Upper lobe of right lung (tissue), 1 donor: Measurements from ENCODE around the gene ZBTB44. TPM values are rescaled to one million over a fixed set of nuclear protein-coding genes. Genes with fewer than 3 reads are reported as not detected.
"Not testable (repeated sequence)": the region's sequence is repeated elsewhere in the genome, so short reads cannot be mapped to it uniquely, and the experiment has no call there.

ENCODE experiments used
- ATAC-seq: fragments of 200-7000 bp; cut with Tn5 transposase; one replicate; pipeline ENCODE4 v1.9.1; 2020; ENCODE audit warnings: mild to moderate bottlenecking, moderate library complexity
- DNase-seq: peaks from one replicate; pipeline ENCODE4 v3.0.0-alpha.2; 2020
- H3K27ac ChIP-seq: fragments of 200-600 bp; one replicate; pipeline ENCODE4 v1.8.0; 2022
- H3K27me3 ChIP-seq: fragments of 200-600 bp; one replicate; pipeline ENCODE4 v1.8.0; 2022; ENCODE audit warnings: mild to moderate bottlenecking
- H3K36me3 ChIP-seq: fragments of 200-600 bp; one replicate; pipeline ENCODE4 v1.8.0; 2022
- H3K4me1 ChIP-seq: fragments of 200-600 bp; one replicate; pipeline ENCODE4 v1.8.0; 2022
- H3K4me3 ChIP-seq: fragments of 200-600 bp; one replicate; pipeline ENCODE4 v1.8.0; 2022; ENCODE audit warnings: mild to moderate bottlenecking
- H3K9me3 ChIP-seq: fragments of 200-600 bp; one replicate; pipeline ENCODE4 v1.8.0; 2022
- CTCF ChIP-seq: fragments of 200-600 bp; IDR thresholded peaks from one replicate; pipeline ENCODE4 v1.8.0; 2022; ENCODE audit warnings: antibody characterized with exemption
- intact Hi-C: fragments of 100-400 bp; cut with DNase I; formaldehyde crosslinking; loops from one replicate; pipeline ENCODE4 v1.11.0; 2022
- total RNA-seq: library from RNA; stranded (reverse); fragmentation: NEBNext Ultra II Directional; extraction: Animal tissue kit (Norgen Biotek cat#: 25700); gene quantifications from one replicate; pipeline ENCODE4 v1.2.1, GENCODE V29; 2021
- donor health status: DM: no; HTN: yes; CAD: no; lungs with severe emphysema.

ZBTB44 gene
- total RNA-seq, 1 donor from 2014 or later, result 52.9 TPM

- H3K27ac ChIP-seq, result no peak overlapping the region
- no peaks in the 10 kb centered on the region for H3K27me3 ChIP-seq
- no peaks in the 10 kb centered on the region for H3K4me1 ChIP-seq
- intact Hi-C loops, result no loop called here
- no peak for DNase-seq
- TF ChIP-seq CTCF, result no peak
- ATAC-seq, result no peak
- H3K9me3 ChIP-seq, result no peaks in the 10 kb centered on the region
- H3K36me3 ChIP-seq, result no peaks in the 10 kb centered on the region
- no peak overlapping the region for H3K4me3 ChIP-seq
These were observed 26.1 kb upstream of the ZBTB44 start for GRCh38 chr11:130340671-130341319.

GRCh38 chr11:130338667-130339066, 23.9 kb upstream of the ZBTB44 start:
- Histone ChIP-seq H3K4me1 (no peaks in the 10 kb centered on the region), H3K27ac (no peak overlapping the region), H3K9me3 (no peaks in the 10 kb centered on the region), H3K4me3 (no peak overlapping the region), H3K36me3 (no peaks in the 10 kb centered on the region), H3K27me3 (no peaks in the 10 kb centered on the region)
- DNase-seq (no peak), ATAC-seq (no peak)
- TF ChIP-seq CTCF, result no peak
- intact Hi-C loops, result no loop called here

GRCh38 chr11:130337281-130338089, 22.8 kb upstream of the ZBTB44 start:
- no peak for DNase-seq
- H3K27ac ChIP-seq, result no peak overlapping the region
- no peaks in the 10 kb centered on the region for H3K36me3 ChIP-seq
- no peak for TF ChIP-seq CTCF
- intact Hi-C loops, result no loop called here
- H3K9me3 ChIP-seq, result no peaks in the 10 kb centered on the region
- no peak for ATAC-seq
- no peaks in the 10 kb centered on the region for H3K4me1 ChIP-seq
- no peak overlapping the region for H3K4me3 ChIP-seq
- no peaks in the 10 kb centered on the region for H3K27me3 ChIP-seq

- ATAC-seq, H3K27me3 ChIP-seq, H3K27ac ChIP-seq, H3K36me3 ChIP-seq, H3K4me3 ChIP-seq, H3K4me1 ChIP-seq, DNase-seq, intact Hi-C loops, H3K9me3 ChIP-seq: not testable (repeated sequence)
These were observed 16.7 kb upstream of the ZBTB44 start for GRCh38 chr11:130331397-130331796.

- DNase-seq (no peak), ATAC-seq (no peak)
- TF ChIP-seq CTCF, result no peak
- Histone ChIP-seq H3K4me1 (no peaks in the 10 kb centered on the region), H3K36me3 (no peaks in the 10 kb centered on the region), H3K27ac (no peak overlapping the region), H3K27me3 (no peaks in the 10 kb centered on the region), H3K9me3 (no peaks in the 10 kb centered on the region), H3K4me3 (no peak overlapping the region)
- intact Hi-C loops, result no loop called here
These were observed 15.5 kb upstream of the ZBTB44 start for GRCh38 chr11:130330101-130330684.

GRCh38 chr11:130328420-130328819, 13.7 kb upstream of the ZBTB44 start:
- no peak for DNase-seq

More at GRCh38 chr11:130328420-130328819, 13.7 kb upstream of the ZBTB44 start:
- Histone ChIP-seq H3K4me1 (no peaks in the 10 kb centered on the region), H3K9me3 (no peaks in the 10 kb centered on the region), H3K4me3 (no peak overlapping the region), H3K27me3 (no peaks in the 10 kb centered on the region), H3K36me3 (no peaks in the 10 kb centered on the region), H3K27ac (no peak overlapping the region)
- no peak for ATAC-seq
- no peak for TF ChIP-seq CTCF
- intact Hi-C loops, result no loop called here
